A673 (cell line): ENCODE results near the gene COG2. TPM values are rescaled to one million over a fixed set of nuclear protein-coding genes. Genes with fewer than 3 reads are reported as not detected.

Experiments used
- BruUV-seq: library from RNA; stranded (reverse); fragments of 400-500 nt; replicated peaks from 2 replicates; lab custom pipeline; 2021; lab: Mats Ljungman, UMichigan
- CTCF ChIA-PET: fragments of 300-600 bp; sonication (Branson Sonifier 250); formaldehyde crosslinking; loops from one replicate; lab custom pipeline; 2022; ENCODE audit warnings: antibody characterized with exemption; lab: Charles Lee
- POLR2A ChIA-PET: fragments of 300-600 bp; sonication (Branson Sonifier 250); formaldehyde crosslinking; loops from one replicate; lab custom pipeline; 2022; ENCODE audit warnings: antibody characterized with exemption; ENCODE audit not compliant: low non-redundant PET; lab: Charles Lee
- DNase-seq: peaks from one replicate; pipeline ENCODE4 v3.0.0-alpha.2; 2015; ENCODE audit warnings: low spot score
- H3K27ac ChIP-seq: fragments of 200-600 bp; sonication (generic); 2 replicates; pipeline ENCODE4 v1.5.1; 2016; ENCODE audit warnings: mixed run types, low read depth, mild to moderate bottlenecking, mixed read lengths, antibody characterized with exemption, low read length; ENCODE audit not compliant: poor library complexity, severe bottlenecking
- H3K27me3 ChIP-seq: fragments of 200-600 bp; sonication (generic); replicated peaks from 2 replicates; pipeline ENCODE4 v1.6.1; 2017; ENCODE audit warnings: mixed run types, low read depth, mild to moderate bottlenecking, mixed read lengths, antibody characterized with exemption, low read length; ENCODE audit not compliant: insufficient read depth, poor library complexity
- H3K36me3 ChIP-seq: fragments of 200-600 bp; sonication (generic); 2 replicates; pipeline ENCODE4 v1.6.1; 2016; ENCODE audit warnings: mixed run types, mild to moderate bottlenecking, mixed read lengths, antibody characterized with exemption, low read length; ENCODE audit not compliant: insufficient read depth, poor library complexity, severe bottlenecking
- H3K4me1 ChIP-seq: fragments of 200-600 bp; sonication (generic); 2 replicates; pipeline ENCODE4 v1.6.1; 2017; ENCODE audit warnings: mixed run types, mild to moderate bottlenecking, mixed read lengths, antibody characterized with exemption, low read length; ENCODE audit not compliant: insufficient read depth, poor library complexity, severe bottlenecking
- H3K4me3 ChIP-seq: fragments of 200-600 bp; sonication (generic); 2 replicates; pipeline ENCODE4 v1.5.1; 2016; ENCODE audit warnings: low read depth, mixed run types, mild to moderate bottlenecking, mixed read lengths, low read length; ENCODE audit not compliant: poor library complexity, severe bottlenecking
- H3K9me3 ChIP-seq: fragments of 200-600 bp; sonication (generic); 2 replicates; pipeline ENCODE4 v1.6.1; 2016; ENCODE audit warnings: mixed run types, low read depth, mild to moderate bottlenecking, mixed read lengths, antibody characterized with exemption, low read length; ENCODE audit not compliant: poor library complexity, severe bottlenecking
- EZH2 ChIP-seq: fragments of 200-600 bp; sonication (generic); IDR thresholded peaks from 2 replicates; pipeline ENCODE4 v1.6.1; 2017; ENCODE audit warnings: borderline replicate concordance, low read depth, mild to moderate bottlenecking, mixed read lengths, antibody characterized with exemption, low read length; ENCODE audit not compliant: poor library complexity, severe bottlenecking
- intact Hi-C: fragments of 100-400 bp; cut with micrococcal nuclease; formaldehyde crosslinking; loops from one replicate; pipeline ENCODE4 v1.10.0; 2022; ENCODE audit not compliant: unreplicated experiment
- total RNA-seq: library from RNA; stranded (reverse); gene quantifications from 2 replicates; pipeline ENCODE4 v1.2.3, GENCODE V29; 2021
- TF ChIP-seq, protein P1 (sequence below): fragments of 300-800, 200-600 bp; sonication (generic); conservative IDR thresholded peaks from 2 replicates; pipeline ENCODE4 v1.5.1; 2017; ENCODE audit warnings: low read depth, mild to moderate bottlenecking, antibody characterized with exemption, low read length, moderate library complexity, mixed read lengths

The COG2 gene
- total RNA-seq, 1 experiment from 2014 or later = 20.3 TPM

DNA sequence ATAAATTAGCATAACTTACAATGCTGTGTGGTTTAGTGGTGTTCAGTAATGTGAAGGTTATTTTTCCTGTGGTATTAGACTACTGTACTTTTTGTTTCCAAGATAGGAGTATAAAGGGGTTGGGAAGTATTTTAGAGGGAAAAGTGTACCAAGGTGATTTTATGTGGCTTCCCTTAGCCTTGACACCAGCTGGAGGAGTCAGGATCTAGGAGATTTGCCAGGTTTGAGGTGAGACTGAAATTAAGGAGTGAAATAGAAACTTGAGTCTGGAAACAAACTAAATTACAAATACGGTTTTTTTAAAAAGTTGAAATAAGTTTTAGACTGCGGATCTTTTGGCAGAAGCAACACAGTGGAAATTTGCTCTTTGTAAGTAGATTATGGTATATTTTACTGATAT lies 32.3 kb downstream of the COG2 start:
- ChIA-PET CTCF (no interaction called here), POLR2A (no interaction called here)
- Histone ChIP-seq H3K27me3 (no peaks in the 10 kb centered on the region), H3K36me3 (peaks cover 13% of the 10 kb centered on the region), H3K4me3 (no peak overlapping the region), H3K4me1 (no peaks in the 10 kb centered on the region), H3K9me3 (no peaks in the 10 kb centered on the region), H3K27ac (no peak overlapping the region)
- no peak for DNase-seq
- intact Hi-C loops = no loop called here
- TF ChIP-seq EZH2 = no peak
- TF ChIP-seq, protein P1, sequence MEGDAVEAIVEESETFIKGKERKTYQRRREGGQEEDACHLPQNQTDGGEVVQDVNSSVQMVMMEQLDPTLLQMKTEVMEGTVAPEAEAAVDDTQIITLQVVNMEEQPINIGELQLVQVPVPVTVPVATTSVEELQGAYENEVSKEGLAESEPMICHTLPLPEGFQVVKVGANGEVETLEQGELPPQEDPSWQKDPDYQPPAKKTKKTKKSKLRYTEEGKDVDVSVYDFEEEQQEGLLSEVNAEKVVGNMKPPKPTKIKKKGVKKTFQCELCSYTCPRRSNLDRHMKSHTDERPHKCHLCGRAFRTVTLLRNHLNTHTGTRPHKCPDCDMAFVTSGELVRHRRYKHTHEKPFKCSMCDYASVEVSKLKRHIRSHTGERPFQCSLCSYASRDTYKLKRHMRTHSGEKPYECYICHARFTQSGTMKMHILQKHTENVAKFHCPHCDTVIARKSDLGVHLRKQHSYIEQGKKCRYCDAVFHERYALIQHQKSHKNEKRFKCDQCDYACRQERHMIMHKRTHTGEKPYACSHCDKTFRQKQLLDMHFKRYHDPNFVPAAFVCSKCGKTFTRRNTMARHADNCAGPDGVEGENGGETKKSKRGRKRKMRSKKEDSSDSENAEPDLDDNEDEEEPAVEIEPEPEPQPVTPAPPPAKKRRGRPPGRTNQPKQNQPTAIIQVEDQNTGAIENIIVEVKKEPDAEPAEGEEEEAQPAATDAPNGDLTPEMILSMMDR = no peak
- no TSS peak for BruUV-seq

DNA sequence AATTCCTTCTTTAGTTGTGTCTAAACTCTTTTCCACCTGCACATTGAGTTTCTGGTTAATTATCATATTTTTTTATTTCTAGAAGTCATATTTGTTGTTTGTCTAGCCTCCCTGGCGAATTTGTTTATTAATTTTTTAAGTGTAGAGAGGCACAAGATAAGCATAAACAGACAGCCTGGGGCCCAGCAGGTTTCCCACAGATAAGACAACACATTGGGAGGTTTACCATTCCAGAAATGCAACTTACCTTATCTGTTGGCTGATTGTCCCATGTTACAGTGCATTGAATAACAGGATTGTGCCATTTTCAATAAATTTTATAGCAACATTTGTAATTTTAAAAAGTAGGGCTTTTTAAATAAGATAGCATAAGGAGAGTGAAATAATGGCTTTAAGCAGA lies 34.9 kb downstream of the COG2 start:
- no peak overlapping the region for H3K27ac ChIP-seq
- H3K9me3 ChIP-seq = no peaks in the 10 kb centered on the region
- DNase-seq = no peak
- ChIA-PET POLR2A (no interaction called here), CTCF (no interaction called here)
- H3K4me3 ChIP-seq = no peak overlapping the region
- peaks cover 16% of the 10 kb centered on the region for H3K36me3 ChIP-seq
- no TSS peak for BruUV-seq
- H3K27me3 ChIP-seq = no peaks in the 10 kb centered on the region
- intact Hi-C loops = no loop called here
- TF ChIP-seq EZH2 = no peak
- TF ChIP-seq, protein P1 = no peak
- H3K4me1 ChIP-seq = peaks cover 7% of the 10 kb centered on the region

DNA sequence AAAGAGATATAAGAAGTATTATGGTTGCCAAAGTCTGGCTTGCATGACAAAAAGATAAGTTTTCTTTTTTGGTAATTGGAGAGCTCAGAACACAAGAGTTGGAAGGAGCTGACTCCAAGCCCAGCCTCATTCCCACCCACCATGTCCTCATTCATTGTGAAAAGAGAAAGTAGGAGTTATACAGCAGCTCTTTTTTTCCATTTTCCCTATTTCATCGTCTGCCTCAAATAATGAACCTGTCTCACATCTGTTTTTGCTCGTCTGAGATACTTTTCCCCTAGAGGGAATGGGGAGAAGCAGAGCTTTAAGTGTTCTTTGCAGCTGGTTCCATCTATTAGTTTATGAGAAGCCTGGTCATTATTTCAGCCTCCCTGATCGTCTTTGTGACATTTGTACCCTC lies 36.9 kb downstream of the COG2 start:
- H3K9me3 ChIP-seq = no peaks in the 10 kb centered on the region
- intact Hi-C loops = no loop called here
- no peak for TF ChIP-seq EZH2
- TF ChIP-seq, protein P1 = no peak
- peaks cover 7% of the 10 kb centered on the region for H3K4me1 ChIP-seq
- POLR2A ChIA-PET = no interaction called here
- no peaks in the 10 kb centered on the region for H3K27me3 ChIP-seq
- no peak overlapping the region for H3K4me3 ChIP-seq
- peaks cover 16% of the 10 kb centered on the region for H3K36me3 ChIP-seq
- no peak for DNase-seq
- no peak overlapping the region for H3K27ac ChIP-seq
- BruUV-seq = no TSS peak
- CTCF ChIA-PET = no interaction called here
